Measurements from ENCODE around the gene TUBB1. TPM values are rescaled to one million over a fixed set of nuclear protein-coding genes. Genes with fewer than 3 reads are reported as not detected.
A peak's percentile ranks its signal among the peaks of the same experiment; 100 is the strongest.

TUBB1 gene
- total and polyA plus RNA-seq, 2 of the 13 experiments (the other 11 are each of a cell fraction or from before 2014, with no cell fraction given), result 0.11 to 57.6 TPM

- TF ChIP-seq NKX3-1 (CRISPR knock-in tag; IDR thresholded peaks at IDR 0.05) (no peak), ZBTB7B (CRISPR knock-in tag; IDR thresholded peaks at IDR 0.05) (no peak), PCBP2 (optimal IDR thresholded peaks at IDR 0.05; ENCODE audit: low read depth, low read length, poor library complexity, severe bottlenecking) (no peak), NR2F1 (CRISPR knock-in tag; IDR thresholded peaks at IDR 0.05) (no peak), NFAT5 (CRISPR knock-in tag; IDR thresholded peaks at IDR 0.05) (no peak), ZBTB46 (CRISPR knock-in tag; IDR thresholded peaks at IDR 0.05; ENCODE audit: borderline replicate concordance) (no peak), ZNF687 (CRISPR knock-in tag; IDR thresholded peaks at IDR 0.05) (0 out of 2 replicates have a peak, but pooled peaks have one; percentile 10), ZNF558 (CRISPR knock-in tag; IDR thresholded peaks at IDR 0.05; ENCODE audit: borderline replicate concordance) (no peak), HNRNPL (IDR thresholded peaks at IDR 0.05; ENCODE audit: low read depth, low read length) (no peak), YEATS4 (CRISPR knock-in tag; IDR thresholded peaks at IDR 0.05; ENCODE audit: borderline replicate concordance) (no peak), ZNF44 (CRISPR knock-in tag; IDR thresholded peaks at IDR 0.05) (no peak), PATZ1 (CRISPR knock-in tag; IDR thresholded peaks at IDR 0.05) (no peak), GRHL1 (CRISPR knock-in tag; conservative IDR thresholded peaks at IDR 0.05) (no peak), PAF1 (CRISPR knock-in tag; IDR thresholded peaks at IDR 0.05) (peak; percentile 43; the same call in 1 of the 2 replicates)
These were observed 23.0 kb upstream of the TUBB1 start (continued) for GRCh38 chr20:58996226-58996611.
